SK-N-SH treated with all-trans-retinoic acid at 6 μM for 48 hours (cell line): ENCODE results near the gene SAMD4A.

Experiments used
- ATAC-seq: fragments of 200-7000 bp; cut with Tn5 transposase; 3 replicates; pipeline ENCODE4 v1.9.1; 2020; ENCODE audit warnings: mild to moderate bottlenecking, moderate library complexity
- ARNTL ChIP-seq: fragments of 450-650 bp; formaldehyde crosslinking; IDR thresholded peaks from 2 replicates; pipeline ENCODE4 v1.5.0; 2020; ENCODE audit warnings: low read depth, mild to moderate bottlenecking, moderate library complexity, borderline replicate concordance
- BACH2 ChIP-seq: fragments of 250-450 bp; sonication (Bioruptor Pico); IDR thresholded peaks from 2 replicates; pipeline ENCODE4 v1.9.0; 2021; ENCODE audit warnings: mild to moderate bottlenecking, borderline replicate concordance
- CSDC2 ChIP-seq: fragments of 250-450 bp; sonication (Bioruptor Pico); IDR thresholded peaks from 2 replicates; pipeline ENCODE4 v1.5.0; 2020; ENCODE audit warnings: mild to moderate bottlenecking, moderate library complexity
- ESRRG ChIP-seq: fragments of 250-450 bp; sonication (Bioruptor Pico); IDR thresholded peaks from 2 replicates; pipeline ENCODE4 v1.6.1; 2021; ENCODE audit warnings: mild to moderate bottlenecking
- GLIS3 ChIP-seq: fragments of 250-450 bp; sonication (Bioruptor Pico); IDR thresholded peaks from 2 replicates; pipeline ENCODE4 v1.5.0; 2020; ENCODE audit warnings: mild to moderate bottlenecking, moderate library complexity
- OSR1 ChIP-seq: fragments of 250-450 bp; sonication (Bioruptor Pico); IDR thresholded peaks from 2 replicates; pipeline ENCODE4 v1.8.0; 2022; ENCODE audit warnings: moderate library complexity, mild to moderate bottlenecking, inconsistent platforms
- PPARA ChIP-seq: fragments of 250-450 bp; sonication (Bioruptor Pico); IDR thresholded peaks from 2 replicates; pipeline ENCODE4 v1.5.0; 2020; ENCODE audit warnings: mild to moderate bottlenecking, borderline replicate concordance
- TCF4 ChIP-seq: fragments of 250-450 bp; sonication (Bioruptor Pico); IDR thresholded peaks from 2 replicates; pipeline ENCODE4 v1.8.0; 2021; ENCODE audit warnings: mild to moderate bottlenecking, moderate library complexity, borderline replicate concordance
- ZC3H10 ChIP-seq: fragments of 250-450 bp; sonication (Bioruptor Pico); IDR thresholded peaks from 2 replicates; pipeline ENCODE4 v1.5.1; 2021; ENCODE audit warnings: mild to moderate bottlenecking, moderate library complexity
- ZFP30 ChIP-seq: fragments of 450-650 bp; formaldehyde crosslinking; IDR thresholded peaks from 2 replicates; pipeline ENCODE4 v1.5.0; 2022; ENCODE audit warnings: mild to moderate bottlenecking, moderate library complexity
- ZNF70 ChIP-seq: fragments of 450-650 bp; formaldehyde crosslinking; IDR thresholded peaks from 2 replicates; pipeline ENCODE4 v1.5.0; 2020; ENCODE audit warnings: mild to moderate bottlenecking, moderate library complexity
- TF ChIP-seq, protein P1 (sequence below): fragments of 250-450 bp; sonication (Bioruptor Pico); IDR thresholded peaks from 2 replicates; pipeline ENCODE4 v1.8.0; 2021; ENCODE audit warnings: low read depth, mild to moderate bottlenecking, moderate library complexity, borderline replicate concordance
- TF ChIP-seq, protein P2 (sequence below): fragments of 250-450 bp; sonication (Bioruptor Pico); IDR thresholded peaks from 2 replicates; pipeline ENCODE4 v1.5.0; 2020; ENCODE audit warnings: mild to moderate bottlenecking, moderate library complexity
- TF ChIP-seq, protein P3 (sequence below): fragments of 250-450 bp; sonication (Bioruptor Pico); IDR thresholded peaks from 2 replicates; pipeline ENCODE4 v1.5.1; 2020; ENCODE audit warnings: low read depth, mild to moderate bottlenecking, moderate library complexity
- TF ChIP-seq, protein P4 (sequence below): fragments of 250-450 bp; sonication (Bioruptor Pico); IDR thresholded peaks from 2 replicates; pipeline ENCODE4 v1.8.0; 2020; ENCODE audit warnings: mild to moderate bottlenecking, moderate library complexity, borderline replicate concordance
- TF ChIP-seq, protein P5 (sequence below): fragments of 250-450 bp; sonication (Bioruptor Pico); IDR thresholded peaks from 2 replicates; pipeline ENCODE4 v1.5.1; 2021; ENCODE audit warnings: mild to moderate bottlenecking, moderate library complexity

The SAMD4A gene

DNA sequence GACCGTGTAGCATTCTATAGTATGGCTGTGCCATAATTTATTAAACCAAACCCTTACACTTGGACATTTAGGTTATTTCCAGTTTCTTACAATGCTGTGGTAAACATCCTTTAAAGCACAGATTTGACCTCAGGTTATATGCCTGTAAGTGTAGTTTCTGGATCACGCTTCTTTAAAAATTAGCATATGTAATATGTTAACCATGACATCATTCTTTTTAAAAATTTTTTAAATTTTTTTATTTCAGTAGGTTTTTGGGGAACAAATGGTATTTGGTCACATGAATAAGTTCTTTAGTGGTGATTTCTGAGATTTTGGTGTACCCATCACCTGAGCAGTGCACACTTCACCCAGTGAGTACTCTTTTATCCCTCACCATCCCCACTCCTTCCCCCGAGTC lies 18.3 kb downstream of the SAMD4A start:
- no peak for ATAC-seq
- TF ChIP-seq, protein P1, sequence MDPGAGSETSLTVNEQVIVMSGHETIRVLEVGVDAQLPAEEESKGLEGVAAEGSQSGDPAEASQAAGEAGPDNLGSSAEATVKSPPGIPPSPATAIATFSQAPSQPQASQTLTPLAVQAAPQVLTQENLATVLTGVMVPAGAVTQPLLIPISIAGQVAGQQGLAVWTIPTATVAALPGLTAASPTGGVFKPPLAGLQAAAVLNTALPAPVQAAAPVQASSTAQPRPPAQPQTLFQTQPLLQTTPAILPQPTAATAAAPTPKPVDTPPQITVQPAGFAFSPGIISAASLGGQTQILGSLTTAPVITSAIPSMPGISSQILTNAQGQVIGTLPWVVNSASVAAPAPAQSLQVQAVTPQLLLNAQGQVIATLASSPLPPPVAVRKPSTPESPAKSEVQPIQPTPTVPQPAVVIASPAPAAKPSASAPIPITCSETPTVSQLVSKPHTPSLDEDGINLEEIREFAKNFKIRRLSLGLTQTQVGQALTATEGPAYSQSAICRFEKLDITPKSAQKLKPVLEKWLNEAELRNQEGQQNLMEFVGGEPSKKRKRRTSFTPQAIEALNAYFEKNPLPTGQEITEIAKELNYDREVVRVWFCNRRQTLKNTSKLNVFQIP (CRISPR knock-in tag) = no peak
- TF ChIP-seq GLIS3 (CRISPR knock-in tag) (no peak), ZNF70 (CRISPR knock-in tag) (no peak), BACH2 (CRISPR knock-in tag) (no peak), CSDC2 (no peak), TCF4 (CRISPR knock-in tag) (no peak), ZFP30 (CRISPR knock-in tag) (no peak), PPARA (CRISPR knock-in tag) (no peak)
- TF ChIP-seq, protein P2, sequence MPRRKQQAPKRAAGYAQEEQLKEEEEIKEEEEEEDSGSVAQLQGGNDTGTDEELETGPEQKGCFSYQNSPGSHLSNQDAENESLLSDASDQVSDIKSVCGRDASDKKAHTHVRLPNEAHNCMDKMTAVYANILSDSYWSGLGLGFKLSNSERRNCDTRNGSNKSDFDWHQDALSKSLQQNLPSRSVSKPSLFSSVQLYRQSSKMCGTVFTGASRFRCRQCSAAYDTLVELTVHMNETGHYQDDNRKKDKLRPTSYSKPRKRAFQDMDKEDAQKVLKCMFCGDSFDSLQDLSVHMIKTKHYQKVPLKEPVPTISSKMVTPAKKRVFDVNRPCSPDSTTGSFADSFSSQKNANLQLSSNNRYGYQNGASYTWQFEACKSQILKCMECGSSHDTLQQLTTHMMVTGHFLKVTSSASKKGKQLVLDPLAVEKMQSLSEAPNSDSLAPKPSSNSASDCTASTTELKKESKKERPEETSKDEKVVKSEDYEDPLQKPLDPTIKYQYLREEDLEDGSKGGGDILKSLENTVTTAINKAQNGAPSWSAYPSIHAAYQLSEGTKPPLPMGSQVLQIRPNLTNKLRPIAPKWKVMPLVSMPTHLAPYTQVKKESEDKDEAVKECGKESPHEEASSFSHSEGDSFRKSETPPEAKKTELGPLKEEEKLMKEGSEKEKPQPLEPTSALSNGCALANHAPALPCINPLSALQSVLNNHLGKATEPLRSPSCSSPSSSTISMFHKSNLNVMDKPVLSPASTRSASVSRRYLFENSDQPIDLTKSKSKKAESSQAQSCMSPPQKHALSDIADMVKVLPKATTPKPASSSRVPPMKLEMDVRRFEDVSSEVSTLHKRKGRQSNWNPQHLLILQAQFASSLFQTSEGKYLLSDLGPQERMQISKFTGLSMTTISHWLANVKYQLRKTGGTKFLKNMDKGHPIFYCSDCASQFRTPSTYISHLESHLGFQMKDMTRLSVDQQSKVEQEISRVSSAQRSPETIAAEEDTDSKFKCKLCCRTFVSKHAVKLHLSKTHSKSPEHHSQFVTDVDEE (CRISPR knock-in tag) = no peak
- TF ChIP-seq, protein P3, sequence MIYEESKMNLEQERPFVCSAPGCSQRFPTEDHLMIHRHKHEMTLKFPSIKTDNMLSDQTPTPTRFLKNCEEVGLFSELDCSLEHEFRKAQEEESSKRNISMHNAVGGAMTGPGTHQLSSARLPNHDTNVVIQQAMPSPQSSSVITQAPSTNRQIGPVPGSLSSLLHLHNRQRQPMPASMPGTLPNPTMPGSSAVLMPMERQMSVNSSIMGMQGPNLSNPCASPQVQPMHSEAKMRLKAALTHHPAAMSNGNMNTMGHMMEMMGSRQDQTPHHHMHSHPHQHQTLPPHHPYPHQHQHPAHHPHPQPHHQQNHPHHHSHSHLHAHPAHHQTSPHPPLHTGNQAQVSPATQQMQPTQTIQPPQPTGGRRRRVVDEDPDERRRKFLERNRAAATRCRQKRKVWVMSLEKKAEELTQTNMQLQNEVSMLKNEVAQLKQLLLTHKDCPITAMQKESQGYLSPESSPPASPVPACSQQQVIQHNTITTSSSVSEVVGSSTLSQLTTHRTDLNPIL = no peak
- TF ChIP-seq, protein P4, sequence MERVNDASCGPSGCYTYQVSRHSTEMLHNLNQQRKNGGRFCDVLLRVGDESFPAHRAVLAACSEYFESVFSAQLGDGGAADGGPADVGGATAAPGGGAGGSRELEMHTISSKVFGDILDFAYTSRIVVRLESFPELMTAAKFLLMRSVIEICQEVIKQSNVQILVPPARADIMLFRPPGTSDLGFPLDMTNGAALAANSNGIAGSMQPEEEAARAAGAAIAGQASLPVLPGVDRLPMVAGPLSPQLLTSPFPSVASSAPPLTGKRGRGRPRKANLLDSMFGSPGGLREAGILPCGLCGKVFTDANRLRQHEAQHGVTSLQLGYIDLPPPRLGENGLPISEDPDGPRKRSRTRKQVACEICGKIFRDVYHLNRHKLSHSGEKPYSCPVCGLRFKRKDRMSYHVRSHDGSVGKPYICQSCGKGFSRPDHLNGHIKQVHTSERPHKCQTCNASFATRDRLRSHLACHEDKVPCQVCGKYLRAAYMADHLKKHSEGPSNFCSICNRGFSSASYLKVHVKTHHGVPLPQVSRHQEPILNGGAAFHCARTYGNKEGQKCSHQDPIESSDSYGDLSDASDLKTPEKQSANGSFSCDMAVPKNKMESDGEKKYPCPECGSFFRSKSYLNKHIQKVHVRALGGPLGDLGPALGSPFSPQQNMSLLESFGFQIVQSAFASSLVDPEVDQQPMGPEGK (CRISPR knock-in tag) = no peak
- TF ChIP-seq, protein P5, sequence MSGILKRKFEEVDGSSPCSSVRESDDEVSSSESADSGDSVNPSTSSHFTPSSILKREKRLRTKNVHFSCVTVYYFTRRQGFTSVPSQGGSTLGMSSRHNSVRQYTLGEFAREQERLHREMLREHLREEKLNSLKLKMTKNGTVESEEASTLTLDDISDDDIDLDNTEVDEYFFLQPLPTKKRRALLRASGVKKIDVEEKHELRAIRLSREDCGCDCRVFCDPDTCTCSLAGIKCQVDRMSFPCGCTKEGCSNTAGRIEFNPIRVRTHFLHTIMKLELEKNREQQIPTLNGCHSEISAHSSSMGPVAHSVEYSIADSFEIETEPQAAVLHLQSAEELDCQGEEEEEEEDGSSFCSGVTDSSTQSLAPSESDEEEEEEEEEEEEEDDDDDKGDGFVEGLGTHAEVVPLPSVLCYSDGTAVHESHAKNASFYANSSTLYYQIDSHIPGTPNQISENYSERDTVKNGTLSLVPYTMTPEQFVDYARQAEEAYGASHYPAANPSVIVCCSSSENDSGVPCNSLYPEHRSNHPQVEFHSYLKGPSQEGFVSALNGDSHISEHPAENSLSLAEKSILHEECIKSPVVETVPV (CRISPR knock-in tag) = no peak

DNA sequence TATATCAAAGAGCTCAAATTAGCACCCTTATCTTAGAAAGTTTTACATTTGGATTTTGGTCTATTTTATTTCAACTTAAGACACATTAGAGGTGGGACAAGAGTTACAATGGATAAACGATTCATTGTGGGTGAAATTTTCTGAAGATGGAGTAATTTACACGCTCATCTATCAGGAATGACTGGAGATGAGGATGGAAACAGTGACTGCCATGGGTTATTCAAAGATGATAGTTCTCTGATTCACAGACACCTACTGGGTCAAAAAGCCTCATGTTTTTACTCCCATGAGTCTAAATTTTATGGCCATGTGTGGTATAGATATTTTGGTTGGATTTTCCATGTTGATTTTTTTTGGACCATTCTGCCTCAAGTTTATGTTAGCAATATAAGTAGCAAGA lies 22.1 kb downstream of the SAMD4A start:
- TF ChIP-seq OSR1 (CRISPR knock-in tag) = no peak
- no peak for TF ChIP-seq GLIS3 (CRISPR knock-in tag)
- TF ChIP-seq BACH2 (CRISPR knock-in tag) = no peak
- no peak for TF ChIP-seq ZFP30 (CRISPR knock-in tag)
- TF ChIP-seq PPARA (CRISPR knock-in tag) = no peak
- ATAC-seq = no peak

DNA sequence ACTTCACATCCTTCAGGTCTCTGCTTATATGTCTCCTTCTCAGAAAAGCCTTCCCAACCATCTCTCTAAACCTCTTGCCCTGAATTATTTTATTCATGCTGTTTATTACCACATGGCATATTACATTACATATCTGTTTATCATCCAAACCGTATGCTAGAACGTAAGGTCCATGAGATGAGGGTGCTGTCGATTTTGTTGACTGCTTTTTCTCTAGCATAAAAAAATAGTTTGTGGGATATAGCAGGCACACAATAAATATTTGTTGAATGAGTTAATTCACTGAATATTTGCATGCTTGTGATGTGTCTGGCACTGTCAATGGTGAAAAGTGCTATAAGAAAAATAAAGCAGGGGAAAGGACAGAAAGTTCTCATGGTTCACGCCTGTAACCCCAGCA lies 22.9 kb downstream of the SAMD4A start:
- peak; percentile 75 for ATAC-seq
- TF ChIP-seq BACH2 (CRISPR knock-in tag) (no peak), ARNTL (CRISPR knock-in tag) (no peak), ZFP30 (CRISPR knock-in tag) (no peak), GLIS3 (CRISPR knock-in tag) (no peak), ZC3H10 (CRISPR knock-in tag) (no peak), CSDC2 (no peak), ESRRG (CRISPR knock-in tag) (no peak)
- TF ChIP-seq, protein P2 (CRISPR knock-in tag) = no peak
- TF ChIP-seq, all 23 proteins: peak for 0
